ENCODE data around the gene GPI. TPM values are rescaled to one million over a fixed set of nuclear protein-coding genes. Genes with fewer than 3 reads are reported as not detected.

GPI gene
- total and polyA plus RNA-seq, 2 of the 8 experiments (the other 6 are each of a cell fraction or from before 2014, with no cell fraction given) = 171 to 360 TPM

- Histone ChIP-seq H3K4me2 (ENCODE audit: insufficient read depth in 1 of 2, low read depth in 2 of 2, low read length in 2 of 2) (peak overlapping the region; percentile 34 to 74), H4K20me1 (replicated peaks in 1 of 2; ENCODE audit: control insufficient read depth in 1 of 2, insufficient read depth in 2 of 2, low read length in 2 of 2) (no peaks in the 10 kb centered on the region), H3K23me2 (ENCODE audit: low read depth, low read length) (no peaks in the 10 kb centered on the region; the same call in 1 of the 2 replicates), H3K14ac (ENCODE audit: insufficient read length) (no peak overlapping the region), H3K27ac (ENCODE audit: low read depth, low read length) (no peak overlapping the region; the same call in 1 of the 2 replicates), H3K4ac (replicated peaks; ENCODE audit: insufficient read length, low read depth, low read length) (no peak overlapping the region), H3K23ac (ENCODE audit: insufficient read length) (no peak overlapping the region), H2BK20ac (ENCODE audit: low read length) (peak overlapping the region; percentile 56; the same call in 1 of the 2 replicates), H2BK120ac (replicated peaks; ENCODE audit: low read depth, low read length) (no peak overlapping the region), H4K5ac (ENCODE audit: insufficient read length, low read depth, low read length) (peak overlapping the region; percentile 68), H2BK12ac (ENCODE audit: low read depth, low read length) (peak overlapping the region; percentile 30; the same call in 1 of the 2 replicates), H2AK5ac (ENCODE audit: low read depth, low read length) (no peak overlapping the region), H3K27me3 (replicated peaks in 1 of 4; ENCODE audit: control insufficient read depth in 3 of 4, extremely low read depth in 1 of 4, insufficient read depth in 3 of 4, low read length in 3 of 4) (no peaks in the 10 kb centered on the region), H3K9me3 (ENCODE audit: insufficient read depth in 2 of 2, low read depth in 1 of 2, low read length in 1 of 2) (no peaks in the 10 kb centered on the region), H3K4me3 (ENCODE audit: extremely low read depth in 1 of 4, insufficient read depth in 2 of 4, low read depth in 3 of 4, low read length in 4 of 4) (peak overlapping the region; percentile 31 to 56 (median 40)), H3K9ac (replicated peaks in 1 of 4; ENCODE audit: extremely low read depth in 1 of 4, low read depth in 3 of 4, low read length in 3 of 4) (peak overlapping the region in 2 of 4 experiments; percentile 30 to 31; a peak in 3 of 7 replicates), H3K36me3 (ENCODE audit: control insufficient read depth in 2 of 4, insufficient read depth in 4 of 4, low read length in 3 of 4) (no peaks in the 10 kb centered on the region), H2BK15ac (ENCODE audit: low read length) (peak overlapping the region; percentile 98), H2BK5ac (ENCODE audit: low read depth, low read length) (peak overlapping the region; percentile 90), H4K91ac (replicated peaks; ENCODE audit: insufficient read length, low read length) (peak overlapping the region; percentile 26), H3K18ac (ENCODE audit: extremely low read depth, low read length) (peak overlapping the region; percentile 81), H3K4me1 (replicated peaks in 1 of 4; ENCODE audit: control insufficient read depth in 3 of 4, insufficient read depth in 4 of 4, low read length in 3 of 4) (peaks cover 3 to 9% (median 3%) of the 10 kb centered on the region in 4 experiments; a peak in 5 of 7 replicates), H2AFZ (ENCODE audit: low read length) (peak overlapping the region; percentile 52; the same call in 1 of the 2 replicates), H4K8ac (ENCODE audit: extremely low read depth, insufficient read depth, low read length) (peak overlapping the region; percentile 53), H3K79me1 (ENCODE audit: low read depth, low read length) (no peaks in the 10 kb centered on the region), H3K56ac (replicated peaks; ENCODE audit: insufficient read length, low read depth, low read length) (peak overlapping the region; percentile 19), H3K79me2 (ENCODE audit: control insufficient read depth in 1 of 2, insufficient read depth in 2 of 2, low read length in 2 of 2) (no peaks in the 10 kb centered on the region)
- POLR2A ChIA-PET (ENCODE audit: partially characterized antibody) = interaction anchor here (0.6 to 1.5 kb wide), 4 partner anchors 9 to 42 kb away, joined by 3 to 5 read pairs (median 3); no protein-coding TSS in a partner anchor
- WGBS, 2 experiments (ENCODE audit: extremely low coverage in 1 of 2, insufficient coverage in 1 of 2, insufficient read length in 1 of 2, insufficient replicate concordance in 2 of 2, low coverage in 1 of 2, low lambda C conversion rate in 2 of 2, missing lambda C conversion rate in 1 of 2) = 8% methylated on average over 61 of the region's 61 CpGs; no CpG with 5 or more reads in 1 of the 2 experiments
- peak; percentile 88 to 95 for DNase-seq (ENCODE audit: low read depth in 1 of 2, low spot score in 2 of 2)
- CTCF ChIA-PET (ENCODE audit: partially characterized antibody) = interaction anchor here (0.6 to 1.4 kb wide), 10 partner anchors 8 to 188 kb away, joined by 3 to 6 read pairs (median 4); no protein-coding TSS in a partner anchor
- no peak for FAIRE-seq
- TF ChIP-seq CTBP2 (IDR thresholded peaks at IDR 0.05; ENCODE audit: borderline replicate concordance, insufficient read depth, insufficient read length, low read length) = no peak
- TF ChIP-seq SP4 (IDR thresholded peaks at IDR 0.05; ENCODE audit: low read length) = peak; percentile 17; the same call in 1 of the 2 replicates
- TF ChIP-seq CHD1 (IDR thresholded peaks at IDR 0.05; ENCODE audit: low read depth, low read length) = no peak
- TF ChIP-seq CREB1 (IDR thresholded peaks at IDR 0.05) = peak; percentile 56; the same call in 1 of the 2 replicates
- peak in 1 of 2 experiments; percentile 74; a peak in 2 of 3 replicates for TF ChIP-seq POLR2A (IDR thresholded peaks at IDR 0.05; ENCODE audit: control extremely low read depth in 1 of 2, low read depth in 2 of 2, low read length in 2 of 2)
- TF ChIP-seq SAP30 (IDR thresholded peaks at IDR 0.05; ENCODE audit: insufficient read depth, insufficient replicate concordance, low read length) = no peak
These were observed 5.6 kb upstream of the GPI start for GRCh38 chr19:34359140-34359953.
